Fibroblast of lung (primary cell): ENCODE results near the gene CNOT1. TPM values are rescaled to one million over a fixed set of nuclear protein-coding genes. Genes with fewer than 3 reads are reported as not detected.
"Not testable (repeated sequence)": the region's sequence is repeated elsewhere in the genome, so short reads cannot be mapped to it uniquely, and the experiment has no call there.

Experiments used
- DNase-seq, 2 donors: peaks; one replicate each; pipeline versions ENCODE4 v3.0.0 to v3.0.0-alpha.2; 2010; ENCODE audit warnings: low read depth in 2 of 2
- H2AFZ ChIP-seq: 2 replicates; pipeline ENCODE4 v1.5.1; 2012; ENCODE audit warnings: low read length, control low read depth, inconsistent platforms
- H3K27ac ChIP-seq: 2 replicates; pipeline ENCODE4 v1.5.1; 2011; ENCODE audit warnings: low read length, control low read depth; ENCODE audit not compliant: insufficient read depth
- H3K27me3 ChIP-seq: 2 replicates; pipeline ENCODE4 v1.5.1; 2011; ENCODE audit warnings: mild to moderate bottlenecking, low read length; ENCODE audit not compliant: control insufficient read depth, insufficient read depth
- H3K36me3 ChIP-seq: 2 replicates; pipeline ENCODE4 v1.5.1; 2011; ENCODE audit warnings: low read length; ENCODE audit not compliant: control insufficient read depth, insufficient read depth
- H3K4me1 ChIP-seq: 2 replicates; pipeline ENCODE4 v1.5.1; 2011; ENCODE audit warnings: low read length; ENCODE audit not compliant: control insufficient read depth, insufficient read depth; ENCODE audit errors: extremely low read depth
- H3K4me2 ChIP-seq: 2 replicates; pipeline ENCODE4 v1.5.1; 2011; ENCODE audit warnings: low read length, control low read depth; ENCODE audit not compliant: insufficient read depth; ENCODE audit errors: extremely low read depth
- H3K4me3 ChIP-seq, 4 experiments: fragments of 200-600 bp in 1 of 4; sonication (generic) in 1 of 4; replicated peaks in 1 of 4; 2 replicates each; pipeline ENCODE4 v1.5.1; 2011 to 2016; ENCODE audit warnings: low read length in 4 of 4, low read depth in 3 of 4, mild to moderate bottlenecking in 3 of 4, control low read depth in 2 of 4, inconsistent platforms in 1 of 4, mixed read lengths in 1 of 4; ENCODE audit not compliant: insufficient read depth in 1 of 4; ENCODE audit errors: control extremely low read depth in 1 of 4
- H3K79me2 ChIP-seq: 2 replicates; pipeline ENCODE4 v1.5.1; 2012; ENCODE audit warnings: mild to moderate bottlenecking, low read length, inconsistent platforms; ENCODE audit not compliant: control insufficient read depth, insufficient read depth
- H3K9ac ChIP-seq: 2 replicates; pipeline ENCODE4 v1.5.1; 2011; ENCODE audit warnings: mild to moderate bottlenecking, low read length, control low read depth; ENCODE audit not compliant: insufficient read depth
- H3K9me3 ChIP-seq: 2 replicates; pipeline ENCODE4 v1.5.1; 2012; ENCODE audit warnings: low read depth, low read length; ENCODE audit not compliant: control insufficient read depth, insufficient read depth
- H4K20me1 ChIP-seq: 2 replicates; pipeline ENCODE4 v1.5.1; 2011; ENCODE audit warnings: low read length; ENCODE audit not compliant: control insufficient read depth, insufficient read depth; ENCODE audit errors: extremely low read depth
- CTCF ChIP-seq, 2 donors: IDR thresholded peaks in 1 of 2; conservative IDR thresholded peaks in 1 of 2; 1 replicate in 1 of 2; 2 replicates in 1 of 2; pipeline ENCODE4 v1.5.1; 2011 to 2012; ENCODE audit warnings: low read length in 2 of 2, control low read depth in 1 of 2, inconsistent platforms in 1 of 2, low read depth in 1 of 2, mild to moderate bottlenecking in 1 of 2
- EZH2 ChIP-seq: IDR thresholded peaks from 2 replicates; pipeline ENCODE4 v1.5.1; 2012; ENCODE audit warnings: low read length, control low read depth, mild to moderate bottlenecking; ENCODE audit errors: missing control alignments
- polyA plus RNA-seq, 2 donors: library from polyadenylated mRNA; depleted of rRNA in 1 of 2; stranded (reverse) in 1 of 2; unstranded in 1 of 2; fragments of >200 nt; gene quantifications; 2 replicates each; pipeline ENCODE4 v1.2.1, GENCODE V29; 2011 to 2012; ENCODE audit warnings: missing spikeins in 1 of 2
- total RNA-seq: library from RNA; depleted of rRNA; stranded (reverse); fragments of >200 nt; gene quantifications from 2 replicates; pipeline ENCODE4 v1.2.1, GENCODE V29; 2014

The CNOT1 gene
- total and polyA plus RNA-seq, 2 donors (not counting 1 experiment from before 2014, with no cell fraction given) = 59.0 to 162 TPM

GRCh38 chr16:58661199-58661830 lies 31.7 kb upstream of the CNOT1 start:
- TF ChIP-seq EZH2 (no peak), CTCF (conservative IDR thresholded peaks at IDR 0.05 in 1 of 2, IDR thresholded peaks at IDR 0.05 in 1 of 2; ENCODE audit: low read depth in 1 of 2, low read length in 2 of 2) (peak; percentile 58 to 71)
- Histone ChIP-seq H3K4me1 (no peaks in the 10 kb centered on the region), H3K36me3 (no peaks in the 10 kb centered on the region), H3K9ac (no peak overlapping the region), H3K79me2 (no peaks in the 10 kb centered on the region), H3K4me2 (no peak overlapping the region), H3K9me3 (no peaks in the 10 kb centered on the region), H2AFZ (no peak overlapping the region), H3K27me3 (no peaks in the 10 kb centered on the region), H3K27ac (no peak overlapping the region), H4K20me1 (no peaks in the 10 kb centered on the region), H3K4me3 (no peak overlapping the region)
- DNase-seq = peak; percentile 84 to 87

- H4K20me1 ChIP-seq, H3K27me3 ChIP-seq, H3K27ac ChIP-seq, H2AFZ ChIP-seq, H3K4me3 ChIP-seq, H3K36me3 ChIP-seq, H3K9ac ChIP-seq, H3K79me2 ChIP-seq, H3K4me2 ChIP-seq, H3K4me1 ChIP-seq, H3K9me3 ChIP-seq, DNase-seq: not testable (repeated sequence)
Observed at GRCh38 chr16:58659911-58660310, 30.3 kb upstream of the CNOT1 start.

GRCh38 chr16:58658796-58659211 lies 29.2 kb upstream of the CNOT1 start:
- Histone ChIP-seq H3K4me2 (no peak overlapping the region), H3K9ac (no peak overlapping the region), H2AFZ (no peak overlapping the region), H3K9me3 (no peaks in the 10 kb centered on the region), H3K79me2 (no peaks in the 10 kb centered on the region), H4K20me1 (no peaks in the 10 kb centered on the region), H3K27me3 (no peaks in the 10 kb centered on the region), H3K4me1 (no peaks in the 10 kb centered on the region), H3K4me3 (no peak overlapping the region), H3K36me3 (no peaks in the 10 kb centered on the region), H3K27ac (no peak overlapping the region)
- TF ChIP-seq EZH2 = no peak
- no peak for TF ChIP-seq CTCF (conservative IDR thresholded peaks at IDR 0.05 in 1 of 2, IDR thresholded peaks at IDR 0.05 in 1 of 2; ENCODE audit: low read depth in 1 of 2, low read length in 2 of 2)
- peak; percentile 16 to 39 for DNase-seq
